Measurements from ENCODE around the gene OR4D1. TPM values are rescaled to one million over a fixed set of nuclear protein-coding genes. Genes with fewer than 3 reads are reported as not detected.

The OR4D1 gene
- total and polyA plus RNA-seq, 2 of the 8 experiments (the other 6 are each of a cell fraction or from before 2014, with no cell fraction given): 0.32 to 0.39 TPM

GRCh38 chr17:58112970-58113631 lies 35.1 kb upstream of the OR4D1 start (continued):
- TF ChIP-seq CTCF (IDR thresholded peaks at IDR 0.05; ENCODE audit: control extremely low read depth in 1 of 3, insufficient read depth in 1 of 3, low read depth in 1 of 3, low read length in 3 of 3): peak; percentile 86 to 99 (median 93)
- TF ChIP-seq CREB1 (IDR thresholded peaks at IDR 0.05): 0 out of 2 replicates have a peak, but pooled peaks have one; percentile 35
- TF ChIP-seq SRF (IDR thresholded peaks at IDR 0.05; ENCODE audit: low read depth, low read length): no peak
- TF ChIP-seq GABPA (IDR thresholded peaks at IDR 0.05; ENCODE audit: borderline replicate concordance, insufficient read depth, low read length): peak; percentile 39; the same call in 1 of the 2 replicates
- no peak for TF ChIP-seq RXRA (IDR thresholded peaks at IDR 0.05; ENCODE audit: insufficient read depth, low read depth, low read length)
- peak; percentile 98 to 99 for TF ChIP-seq RAD21 (IDR thresholded peaks at IDR 0.05 in 1 of 2, conservative IDR thresholded peaks at IDR 0.05 in 1 of 2; ENCODE audit: low read depth in 2 of 2, low read length in 2 of 2)
- no peak for TF ChIP-seq CTBP2 (IDR thresholded peaks at IDR 0.05; ENCODE audit: borderline replicate concordance, insufficient read depth, insufficient read length, low read length)
- peak; percentile 62 for TF ChIP-seq NANOG (IDR thresholded peaks at IDR 0.05; ENCODE audit: insufficient read depth, low read depth, low read length, poor library complexity, severe bottlenecking)

All from H1 (cell line).